Tibial artery (tissue), 4 donors: ENCODE results near the gene KLHDC10.

ENCODE experiments used
- DNase-seq, 2 donors: peaks; one replicate each; pipeline ENCODE4 v3.0.0-alpha.2; 2019
- H3K27ac ChIP-seq, 2 donors: fragments of 200-600 bp; sonication (generic) in 1 of 2; 1 replicate in 1 of 2; 2 replicates in 1 of 2; pipeline ENCODE4 v1.5.1; 2018 to 2019; ENCODE audit warnings: mild to moderate bottlenecking in 1 of 2
- H3K27me3 ChIP-seq, 2 donors: fragments of 200-600 bp; sonication (generic) in 1 of 2; one replicate each; pipeline versions ENCODE4 v1.5.1 to v1.6.0; 2016 to 2019
- H3K36me3 ChIP-seq, 3 donors: fragments of 200-600 bp; sonication (generic) in 2 of 3; one replicate each; pipeline ENCODE4 v1.5.1; 2016 to 2019; ENCODE audit warnings: mild to moderate bottlenecking in 2 of 3
- H3K4me1 ChIP-seq, 4 donors: fragments of 200-600 bp; sonication (generic) in 2 of 4; 1 replicate in 3 of 4; 2 replicates in 1 of 4; pipeline ENCODE4 v1.5.1; 2016 to 2019
- H3K4me3 ChIP-seq, 2 donors: fragments of 200-600 bp; sonication (generic) in 1 of 2; 1 replicate in 1 of 2; 2 replicates in 1 of 2; pipeline ENCODE4 v1.5.1; 2018 to 2019; ENCODE audit warnings: mild to moderate bottlenecking in 2 of 2
- H3K9me3 ChIP-seq, 3 donors: fragments of 200-600 bp; sonication (generic) in 1 of 3; one replicate each; pipeline ENCODE4 v1.5.1; 2016 to 2019
- intact Hi-C: fragments of 100-400 bp; cut with DNase I; formaldehyde crosslinking; loops from one replicate; pipeline ENCODE4 v1.15.0; 2023; ENCODE audit warnings: low total_unique reads
- TF ChIP-seq, protein P1 (sequence below), 2 experiments: fragments of 200-600 bp in 1 of 2; fragments of 450-650 bp in 1 of 2; IDR thresholded peaks; one replicate each; pipeline ENCODE4 v1.5.1; 2017 to 2019; ENCODE audit warnings: antibody characterized with exemption in 2 of 2, mild to moderate bottlenecking in 1 of 2, moderate library complexity in 1 of 2

KLHDC10 gene

GRCh38 chr7:130146693-130147405 lies 76.5 kb downstream of the KLHDC10 start:
- Histone ChIP-seq H3K9me3 (no peaks in the 10 kb centered on the region), H3K27ac (no peak overlapping the region), H3K4me1 (peaks cover 0 to 14% (median 3%) of the 10 kb centered on the region in 4 donors), H3K27me3 (no peaks in the 10 kb centered on the region), H3K4me3 (no peak overlapping the region), H3K36me3 (no peaks in the 10 kb centered on the region)
- DNase-seq, result no peak
- intact Hi-C loops, result no loop called here
- TF ChIP-seq, protein P1, sequence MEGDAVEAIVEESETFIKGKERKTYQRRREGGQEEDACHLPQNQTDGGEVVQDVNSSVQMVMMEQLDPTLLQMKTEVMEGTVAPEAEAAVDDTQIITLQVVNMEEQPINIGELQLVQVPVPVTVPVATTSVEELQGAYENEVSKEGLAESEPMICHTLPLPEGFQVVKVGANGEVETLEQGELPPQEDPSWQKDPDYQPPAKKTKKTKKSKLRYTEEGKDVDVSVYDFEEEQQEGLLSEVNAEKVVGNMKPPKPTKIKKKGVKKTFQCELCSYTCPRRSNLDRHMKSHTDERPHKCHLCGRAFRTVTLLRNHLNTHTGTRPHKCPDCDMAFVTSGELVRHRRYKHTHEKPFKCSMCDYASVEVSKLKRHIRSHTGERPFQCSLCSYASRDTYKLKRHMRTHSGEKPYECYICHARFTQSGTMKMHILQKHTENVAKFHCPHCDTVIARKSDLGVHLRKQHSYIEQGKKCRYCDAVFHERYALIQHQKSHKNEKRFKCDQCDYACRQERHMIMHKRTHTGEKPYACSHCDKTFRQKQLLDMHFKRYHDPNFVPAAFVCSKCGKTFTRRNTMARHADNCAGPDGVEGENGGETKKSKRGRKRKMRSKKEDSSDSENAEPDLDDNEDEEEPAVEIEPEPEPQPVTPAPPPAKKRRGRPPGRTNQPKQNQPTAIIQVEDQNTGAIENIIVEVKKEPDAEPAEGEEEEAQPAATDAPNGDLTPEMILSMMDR (IDR thresholded peaks at IDR 0.05), result no peak

DNA sequence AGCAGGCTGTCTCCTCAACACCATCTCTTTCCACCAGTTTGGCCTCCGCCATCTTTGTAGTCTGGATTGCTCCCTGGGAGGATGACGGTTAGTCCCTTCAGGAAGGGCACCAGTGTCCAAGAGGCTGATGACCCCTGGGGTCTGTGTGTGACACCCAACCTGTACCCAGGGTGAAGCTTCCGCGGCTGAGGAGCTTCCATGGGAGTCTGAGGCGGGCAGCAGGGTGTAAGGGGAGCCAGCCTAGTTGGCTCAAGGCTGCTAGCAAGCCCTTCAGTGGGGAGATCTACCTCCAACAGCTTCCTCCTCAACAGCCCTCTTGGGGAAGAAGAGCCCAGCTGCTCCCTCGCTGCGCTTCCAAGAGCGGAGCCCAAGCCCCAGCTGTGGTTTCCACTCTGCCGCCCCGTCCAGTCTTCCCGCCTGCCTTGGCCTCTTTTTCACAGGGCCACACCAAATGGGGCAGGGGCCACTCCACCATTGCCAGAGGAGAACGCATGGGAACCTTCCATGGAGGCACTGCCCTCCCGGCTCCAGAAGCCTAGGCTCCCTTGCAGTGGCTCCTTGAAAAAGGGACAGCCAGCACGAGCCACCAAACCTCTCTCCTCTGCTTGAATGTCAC lies 77.5 kb downstream of the KLHDC10 start:
- intact Hi-C loops, result no loop called here
- no peak overlapping the region for H3K27ac ChIP-seq
- H3K4me1 ChIP-seq, result peaks cover 0 to 10% (median 0%) of the 10 kb centered on the region in 4 donors
- no peak for DNase-seq
- no peaks in the 10 kb centered on the region for H3K27me3 ChIP-seq
- TF ChIP-seq, protein P1 (IDR thresholded peaks at IDR 0.05), result no peak
- H3K9me3 ChIP-seq, result no peaks in the 10 kb centered on the region
- no peaks in the 10 kb centered on the region for H3K36me3 ChIP-seq
- H3K4me3 ChIP-seq, result no peak overlapping the region

GRCh38 chr7:130148561-130148960 lies 78.2 kb downstream of the KLHDC10 start:
- H3K27ac ChIP-seq, result no peak overlapping the region
- peaks cover 0 to 11% (median 3%) of the 10 kb centered on the region in 4 donors for H3K4me1 ChIP-seq
- no peaks in the 10 kb centered on the region for H3K36me3 ChIP-seq
- DNase-seq, result no peak
- intact Hi-C loops, result no loop called here
- H3K9me3 ChIP-seq, result no peaks in the 10 kb centered on the region
- H3K27me3 ChIP-seq, result no peaks in the 10 kb centered on the region
- TF ChIP-seq, protein P1 (IDR thresholded peaks at IDR 0.05), result no peak
- no peak overlapping the region for H3K4me3 ChIP-seq

DNA sequence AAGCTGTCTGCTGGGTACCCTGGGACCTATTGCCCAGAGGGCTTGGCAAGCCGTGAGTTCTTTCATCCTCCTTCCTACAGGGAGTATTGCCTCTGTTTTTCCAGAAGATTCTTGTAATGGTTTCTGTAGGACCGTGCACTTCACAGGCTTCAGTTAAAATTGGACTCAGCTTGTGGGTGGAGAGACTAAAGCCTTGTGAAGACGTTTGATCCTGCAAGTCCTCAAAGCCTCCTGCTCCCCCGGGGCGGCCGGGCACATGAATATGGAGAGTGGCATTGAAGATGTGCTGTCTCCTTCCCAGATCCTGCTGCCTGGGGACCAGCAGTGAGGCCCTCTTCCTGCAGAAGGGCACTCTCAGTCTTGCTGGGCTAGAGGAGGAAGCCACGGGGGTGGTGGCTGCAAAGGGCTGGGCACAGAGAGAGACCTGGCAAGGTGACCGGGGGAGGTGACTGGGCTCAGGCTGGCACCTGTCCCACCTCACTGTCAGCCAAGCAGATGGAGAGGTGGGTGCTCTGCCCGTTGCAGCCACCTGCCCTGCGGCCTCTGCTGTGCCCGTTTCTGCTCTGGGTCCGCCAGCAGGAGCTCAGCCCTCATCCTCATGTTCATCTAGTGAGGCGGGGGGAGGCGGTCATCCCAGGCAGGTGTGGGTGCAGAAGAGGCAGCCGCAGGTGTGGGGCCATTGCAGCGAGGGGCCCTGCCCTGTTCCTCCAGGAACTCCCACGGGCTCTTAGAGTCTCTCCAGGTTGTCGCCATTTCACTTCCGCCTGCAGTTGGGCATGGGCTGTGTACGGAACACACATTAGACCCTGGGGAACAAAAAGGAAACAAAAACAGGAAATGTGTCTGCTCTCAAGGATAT lies 79.2 kb downstream of the KLHDC10 start:
- Histone ChIP-seq H3K4me1 (peaks cover 0 to 16% (median 5%) of the 10 kb centered on the region in 4 donors), H3K36me3 (no peaks in the 10 kb centered on the region), H3K27ac (no peak overlapping the region), H3K4me3 (no peak overlapping the region), H3K27me3 (no peaks in the 10 kb centered on the region), H3K9me3 (no peaks in the 10 kb centered on the region)
- intact Hi-C loops, result no loop called here
- TF ChIP-seq, protein P1 (IDR thresholded peaks at IDR 0.05), result no peak
- no peak for DNase-seq

DNA sequence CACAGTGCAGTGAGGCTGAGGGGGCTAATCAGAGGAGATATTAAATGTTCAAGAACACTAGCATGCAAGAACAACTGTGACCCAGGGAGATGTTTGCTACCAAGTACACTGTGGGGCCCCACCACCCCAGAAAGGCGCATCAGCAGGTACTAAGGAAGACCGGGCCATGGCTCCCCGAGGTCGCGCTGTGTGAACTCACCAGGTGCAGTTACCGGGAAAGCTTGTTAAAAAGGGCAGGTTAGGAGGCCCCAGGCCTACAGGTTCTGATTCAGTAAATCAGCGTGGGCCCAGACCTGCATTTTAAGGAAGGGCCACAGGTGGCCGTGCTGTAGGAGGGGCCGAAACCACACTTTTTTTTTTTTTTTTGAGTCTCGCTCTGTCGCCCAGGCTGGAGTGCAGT lies 80.3 kb downstream of the KLHDC10 start:
- Histone ChIP-seq H3K4me3 (no peak overlapping the region), H3K4me1 (peaks cover 0 to 20% (median 3%) of the 10 kb centered on the region in 4 donors), H3K27me3 (peaks cover 0 to 4% of the 10 kb centered on the region in 2 donors), H3K9me3 (no peaks in the 10 kb centered on the region), H3K36me3 (no peaks in the 10 kb centered on the region), H3K27ac (no peak overlapping the region)
- intact Hi-C loops, result no loop called here
- TF ChIP-seq, protein P1 (IDR thresholded peaks at IDR 0.05), result no peak
- DNase-seq, result no peak
